MG63 (cell line): ENCODE measurements around the gene PKM. TPM values are rescaled to one million over a fixed set of nuclear protein-coding genes. Genes with fewer than 3 reads are reported as not detected.
"Not testable (repeated sequence)": the region's sequence is repeated elsewhere in the genome, so short reads cannot be mapped to it uniquely, and the experiment has no call there.

ENCODE experiments used
- DNase-seq: peaks from one replicate; pipeline ENCODE4 v3.0.0-alpha.2; 2020
- H3K27me3 ChIP-seq: fragments of 250-450 bp; sonication (Bioruptor Pico); 2 replicates; pipeline ENCODE4 v1.5.1; 2020; ENCODE audit warnings: mild to moderate bottlenecking, moderate library complexity
- H3K36me3 ChIP-seq: fragments of 250-450 bp; sonication (Bioruptor Pico); 2 replicates; pipeline ENCODE4 v1.5.1; 2020; ENCODE audit warnings: mild to moderate bottlenecking, moderate library complexity
- H3K4me3 ChIP-seq: fragments of 250-450 bp; sonication (Bioruptor Pico); 2 replicates; pipeline ENCODE4 v1.5.1; 2020; ENCODE audit warnings: mild to moderate bottlenecking, moderate library complexity
- H3K9me3 ChIP-seq: fragments of 250-450 bp; sonication (Bioruptor Pico); 2 replicates; pipeline ENCODE4 v1.5.1; 2020; ENCODE audit warnings: mild to moderate bottlenecking, moderate library complexity
- total RNA-seq: library from RNA; depleted of rRNA; stranded (reverse); fragments of >200 nt; shearing (Covaris generic); gene quantifications from 2 replicates; pipeline ENCODE4 v1.2.3, GENCODE V29; 2014; ENCODE audit warnings: low replicate concordance

The PKM gene
- total RNA-seq, 1 experiment from 2014 or later, result 3,839 TPM

DNA sequence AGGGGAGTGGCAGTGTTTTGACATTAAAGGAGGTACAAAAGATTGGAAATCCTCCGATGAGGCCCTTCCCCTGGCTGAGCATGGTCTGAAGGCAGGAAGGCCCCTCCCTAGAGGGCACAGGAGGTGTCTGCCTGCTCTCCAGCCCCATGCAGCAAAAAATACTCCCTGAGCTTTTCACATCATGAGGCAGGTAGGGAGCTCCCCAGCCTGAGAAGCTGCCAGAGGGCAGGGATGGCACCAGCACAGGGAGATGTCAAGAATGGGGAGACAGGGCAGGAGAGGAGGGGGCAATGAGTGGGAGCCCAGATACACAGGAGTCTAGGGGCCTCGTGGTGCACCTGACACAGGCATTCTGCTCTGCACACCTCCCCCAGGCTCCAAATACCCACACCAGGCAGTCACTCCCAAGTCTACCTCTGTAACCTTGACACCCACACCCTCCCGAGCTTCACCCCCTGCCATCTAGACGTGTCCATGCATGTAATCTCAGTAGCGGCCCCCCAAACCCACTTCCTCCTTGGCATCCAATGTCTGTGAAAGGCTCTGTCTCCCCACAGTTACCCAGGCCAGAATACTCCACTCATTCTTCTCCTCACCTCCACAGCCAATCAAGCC is 56.3 kb downstream of the PKM start:
- no peaks in the 10 kb centered on the region for H3K27me3 ChIP-seq
- no peaks in the 10 kb centered on the region for H3K9me3 ChIP-seq
- no peak overlapping the region for H3K4me3 ChIP-seq
- no peaks in the 10 kb centered on the region for H3K36me3 ChIP-seq
- DNase-seq, result no peak

DNA sequence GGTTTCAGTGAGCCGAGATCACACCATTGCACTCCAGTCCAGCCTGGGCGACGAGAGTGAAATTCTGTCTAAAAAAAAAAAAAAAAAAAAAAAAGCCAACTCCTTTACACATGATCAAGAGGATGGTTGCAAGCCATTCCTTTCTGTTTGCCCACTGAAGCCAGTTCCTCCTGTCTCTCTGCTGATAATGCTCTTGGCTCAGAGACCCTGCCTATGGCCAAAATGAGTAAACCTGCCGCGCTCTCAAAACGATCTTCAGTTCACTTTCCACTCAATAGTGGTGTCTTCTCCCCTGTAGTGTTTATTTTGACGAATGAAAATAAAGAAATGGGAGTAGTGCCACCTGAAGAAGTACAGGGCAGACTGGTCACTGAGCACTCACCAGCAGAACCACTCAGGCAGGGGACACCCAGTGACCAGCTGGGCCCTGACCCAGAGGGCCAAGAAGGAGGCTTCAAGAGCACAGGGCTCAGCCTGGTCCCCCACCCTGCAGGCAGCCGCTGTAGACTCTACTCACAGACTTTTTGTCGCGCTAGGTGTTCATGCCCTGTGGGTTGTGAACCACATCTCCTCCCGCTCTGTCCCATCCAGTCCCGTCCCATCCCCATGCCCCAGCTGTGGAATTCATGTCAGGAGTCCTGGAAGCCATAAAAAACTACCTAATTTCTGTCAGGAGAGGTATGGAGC is 57.0 kb downstream of the PKM start:
- no peaks in the 10 kb centered on the region for H3K36me3 ChIP-seq
- no peak for DNase-seq
- H3K9me3 ChIP-seq, result no peaks in the 10 kb centered on the region
- H3K4me3 ChIP-seq, result no peak overlapping the region
- H3K27me3 ChIP-seq, result no peaks in the 10 kb centered on the region

DNA sequence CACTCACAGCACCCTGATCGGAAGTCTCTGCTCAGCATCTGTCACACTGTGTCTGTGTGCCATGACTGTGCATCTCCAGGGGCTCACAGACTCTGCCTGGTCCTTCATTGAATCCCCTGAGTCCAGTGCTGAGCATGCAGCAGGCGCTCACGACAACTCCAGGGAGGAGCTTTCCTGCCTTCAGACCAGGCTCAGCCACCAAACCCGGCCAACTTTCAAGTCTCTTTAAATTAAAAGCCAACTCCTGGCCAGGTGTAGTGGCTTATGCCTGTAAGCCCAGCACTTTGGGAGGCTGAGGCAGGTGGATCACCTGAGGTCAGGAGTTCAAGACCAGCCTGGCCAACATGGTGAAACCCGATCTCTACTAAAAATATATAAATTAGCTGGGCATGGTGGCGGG is 57.6 kb downstream of the PKM start:
- Histone ChIP-seq H3K36me3 (no peaks in the 10 kb centered on the region), H3K27me3 (no peaks in the 10 kb centered on the region)
- DNase-seq, result no peak

DNA sequence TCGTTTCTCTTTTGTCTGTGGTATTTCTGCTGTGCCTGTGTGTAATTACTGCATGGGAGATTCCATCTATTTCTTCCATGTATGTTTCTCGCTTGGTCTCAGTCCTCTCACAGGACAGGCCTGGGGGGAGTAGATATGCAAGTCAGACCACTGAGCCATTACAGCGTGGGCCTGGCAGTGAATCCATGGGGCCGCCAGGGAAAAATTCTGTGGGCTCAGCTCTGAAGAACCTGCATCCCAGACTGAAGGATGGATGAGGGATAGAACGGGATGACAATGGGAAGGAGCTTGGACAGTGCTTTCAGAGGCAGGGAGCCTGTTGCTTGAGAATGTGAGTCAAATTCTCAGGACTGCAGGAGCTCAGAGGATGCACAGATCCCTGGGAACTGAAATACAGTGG is 58.2 kb downstream of the PKM start:
- Histone ChIP-seq H3K4me3 (no peak overlapping the region), H3K36me3 (no peaks in the 10 kb centered on the region), H3K27me3 (no peaks in the 10 kb centered on the region), H3K9me3 (no peaks in the 10 kb centered on the region)
- no peak for DNase-seq

More for the DNA sequence above, 57.6 kb downstream of the PKM start:
- Histone ChIP-seq H3K4me3 (no peak overlapping the region), H3K9me3 (no peaks in the 10 kb centered on the region)

DNA sequence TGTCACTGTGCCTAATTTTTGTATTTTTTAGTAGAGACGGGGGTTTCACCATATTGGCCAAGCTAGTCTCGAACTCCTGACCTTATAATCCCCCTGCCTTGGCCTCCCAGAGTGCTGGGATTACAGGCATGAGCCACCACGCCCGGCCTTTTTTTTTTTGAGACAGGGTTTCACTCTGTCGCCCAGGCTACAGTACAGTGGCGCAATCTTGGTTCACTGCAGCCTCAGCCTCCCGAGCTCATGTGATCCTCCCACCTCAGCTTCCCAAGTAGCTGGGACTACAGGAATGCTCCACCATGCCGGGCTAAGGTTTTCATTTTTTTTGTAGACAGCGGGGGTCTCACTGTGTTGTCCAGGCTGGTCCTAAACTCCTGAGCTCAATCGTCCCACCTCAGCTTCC is 59.0 kb downstream of the PKM start:
- DNase-seq, H3K27me3 ChIP-seq, H3K9me3 ChIP-seq: not testable (repeated sequence)

DNA sequence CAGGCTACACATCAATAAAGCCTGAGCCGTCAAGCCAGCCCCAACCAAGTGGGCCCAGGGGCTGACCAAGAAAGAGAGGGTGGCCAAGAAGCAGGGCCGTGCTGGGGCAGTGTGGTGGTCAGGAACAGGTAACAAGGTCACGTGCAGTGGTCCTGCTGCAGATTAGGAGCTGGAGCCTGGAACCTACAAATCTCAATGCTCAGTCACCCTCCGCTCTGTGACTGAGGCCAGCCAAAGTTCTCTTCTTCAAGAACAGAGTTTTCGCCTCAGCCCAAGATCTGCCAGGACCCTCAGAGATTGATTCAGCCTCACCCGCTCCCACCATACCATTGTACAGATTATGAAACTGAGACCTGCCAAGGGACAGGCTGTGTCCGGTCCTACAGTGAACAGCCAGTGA is 60.3 kb downstream of the PKM start:
- Histone ChIP-seq H3K27me3 (no peaks in the 10 kb centered on the region), H3K9me3 (no peaks in the 10 kb centered on the region), H3K4me3 (no peak overlapping the region), H3K36me3 (no peaks in the 10 kb centered on the region)
- DNase-seq, result no peak

More for the DNA sequence above, 59.0 kb downstream of the PKM start:
- H3K4me3 ChIP-seq, H3K36me3 ChIP-seq: not testable (repeated sequence)

DNA sequence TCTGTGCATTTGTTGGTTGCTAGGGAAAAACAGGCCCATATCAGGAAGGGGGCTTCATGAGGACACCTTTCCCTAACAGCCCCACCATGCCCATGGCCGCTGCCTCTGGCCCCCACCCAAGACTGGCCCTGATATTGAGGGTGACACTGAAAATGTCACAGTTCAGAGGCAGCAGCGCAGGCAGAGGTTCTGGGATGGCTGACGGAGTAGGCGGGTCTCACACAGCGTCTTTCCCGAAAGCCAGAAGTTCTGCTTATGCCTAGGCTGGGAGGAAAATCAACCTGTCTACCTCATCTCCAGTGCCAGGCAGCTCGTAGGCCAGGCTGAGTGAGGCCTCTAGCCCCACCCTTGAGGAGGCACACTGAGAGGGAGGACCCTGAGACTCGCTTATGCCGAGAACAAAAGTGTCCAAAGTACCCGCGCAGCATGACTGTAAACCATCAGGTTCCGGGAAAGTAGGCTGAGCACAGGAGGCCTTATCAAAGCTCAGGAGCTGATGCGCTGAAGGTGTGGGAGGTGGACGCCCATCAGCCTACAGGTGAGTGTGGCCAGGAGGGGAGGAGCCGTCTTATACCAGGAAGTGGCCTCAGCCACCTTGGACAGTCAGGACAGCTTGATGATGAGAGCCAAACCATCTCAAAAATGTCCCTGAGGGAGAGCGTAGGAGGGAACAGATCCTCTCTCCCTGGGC is 60.9 kb downstream of the PKM start:
- H3K9me3 ChIP-seq, result no peaks in the 10 kb centered on the region
- no peak for DNase-seq
- H3K27me3 ChIP-seq, result no peaks in the 10 kb centered on the region
- H3K36me3 ChIP-seq, result no peaks in the 10 kb centered on the region
- H3K4me3 ChIP-seq, result no peak overlapping the region

DNA sequence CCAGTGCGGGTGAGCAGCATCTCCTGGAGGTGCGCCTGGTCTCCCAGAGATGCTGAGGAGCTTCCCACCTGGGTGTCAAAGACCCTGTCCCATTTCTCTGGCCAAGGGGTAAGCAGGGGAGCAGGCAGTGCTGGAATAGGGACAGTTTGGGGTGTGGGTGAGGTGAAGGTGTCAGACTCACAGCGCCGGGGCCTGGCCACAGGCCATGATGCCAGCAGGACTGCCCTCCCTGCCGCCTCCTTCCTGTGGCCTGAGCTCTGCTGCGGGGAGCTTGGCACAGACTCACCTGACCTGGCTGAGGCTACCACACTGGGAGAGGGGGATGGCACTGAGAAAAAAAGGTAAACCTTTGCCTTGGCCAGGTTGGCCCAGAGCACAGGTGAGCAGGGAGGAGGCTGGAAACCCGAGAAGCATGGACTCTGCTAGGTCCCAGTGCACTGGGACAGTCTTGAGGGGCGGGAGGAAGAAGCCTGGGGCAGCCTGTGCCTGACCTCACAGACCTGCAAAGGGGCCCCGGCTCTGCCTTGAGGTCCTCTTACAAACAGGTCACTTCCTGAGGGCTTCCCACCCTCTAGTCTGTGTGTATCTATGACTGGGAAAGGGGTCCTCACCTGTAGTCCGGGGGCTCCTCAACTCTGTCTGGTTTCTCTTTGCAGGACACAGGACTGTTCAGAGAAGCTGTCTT is 61.6 kb downstream of the PKM start:
- H3K9me3 ChIP-seq, result no peaks in the 10 kb centered on the region
- DNase-seq, result no peak
- H3K27me3 ChIP-seq, result no peaks in the 10 kb centered on the region
- no peaks in the 10 kb centered on the region for H3K36me3 ChIP-seq
- no peak overlapping the region for H3K4me3 ChIP-seq

DNA sequence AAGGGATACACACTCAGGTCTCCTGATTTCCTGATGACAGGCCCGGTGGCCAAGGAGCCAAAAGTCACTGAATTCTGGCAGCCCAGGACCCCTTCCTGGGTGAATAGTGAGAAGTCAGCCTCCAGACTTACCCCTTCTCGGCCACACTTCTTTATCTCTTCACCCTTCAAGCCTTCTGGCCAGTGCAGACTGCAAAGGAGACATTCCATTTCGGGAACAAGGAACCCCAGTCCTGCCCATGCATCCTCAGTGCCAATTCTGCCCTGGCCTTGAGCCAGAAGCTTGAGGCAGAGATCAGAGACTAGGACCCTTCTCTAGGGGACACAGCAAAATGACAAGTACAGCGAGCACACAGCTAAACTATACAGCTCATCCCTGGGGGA is 62.2 kb downstream of the PKM start:
- H3K4me3 ChIP-seq, result no peak overlapping the region
- H3K27me3 ChIP-seq, result no peaks in the 10 kb centered on the region

DNA sequence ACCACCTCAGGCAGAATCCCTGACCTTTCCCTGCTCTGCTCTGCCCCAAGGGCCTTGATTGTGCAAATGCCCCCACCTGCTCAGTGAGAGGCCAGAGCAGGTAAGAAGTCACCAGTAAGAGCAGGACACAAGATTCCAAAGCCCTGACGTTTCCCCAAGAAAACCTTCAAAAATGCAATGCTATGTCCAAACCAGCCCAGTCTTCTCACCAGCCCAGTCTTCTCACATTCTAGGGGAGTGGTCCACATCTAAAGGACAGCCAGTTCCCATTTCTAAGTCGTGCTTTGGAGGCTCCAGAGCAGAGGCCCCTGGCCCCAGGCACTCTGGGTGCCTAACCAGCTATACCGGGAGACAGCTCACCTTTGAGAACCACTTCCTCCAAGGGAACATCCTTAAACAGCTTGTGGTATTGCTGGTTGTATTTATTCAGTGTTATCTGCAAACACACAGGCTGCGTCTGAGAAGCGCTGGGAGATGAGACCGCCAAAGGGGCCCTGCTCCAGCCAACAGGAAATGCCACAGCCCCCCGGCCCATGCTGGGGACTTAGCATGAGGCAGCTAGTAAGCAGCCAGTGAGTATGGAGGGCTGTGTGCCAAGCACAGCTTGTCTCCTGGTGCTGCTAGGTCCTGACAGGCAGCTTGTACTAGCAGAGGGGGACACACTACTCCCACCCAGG is 62.7 kb downstream of the PKM start:
- Histone ChIP-seq H3K4me3 (no peak overlapping the region), H3K36me3 (no peaks in the 10 kb centered on the region), H3K9me3 (no peaks in the 10 kb centered on the region), H3K27me3 (no peaks in the 10 kb centered on the region)
- DNase-seq, result peak; percentile 14

More for the DNA sequence above, 62.2 kb downstream of the PKM start:
- Histone ChIP-seq H3K36me3 (no peaks in the 10 kb centered on the region), H3K9me3 (no peaks in the 10 kb centered on the region)
- no peak for DNase-seq

DNA sequence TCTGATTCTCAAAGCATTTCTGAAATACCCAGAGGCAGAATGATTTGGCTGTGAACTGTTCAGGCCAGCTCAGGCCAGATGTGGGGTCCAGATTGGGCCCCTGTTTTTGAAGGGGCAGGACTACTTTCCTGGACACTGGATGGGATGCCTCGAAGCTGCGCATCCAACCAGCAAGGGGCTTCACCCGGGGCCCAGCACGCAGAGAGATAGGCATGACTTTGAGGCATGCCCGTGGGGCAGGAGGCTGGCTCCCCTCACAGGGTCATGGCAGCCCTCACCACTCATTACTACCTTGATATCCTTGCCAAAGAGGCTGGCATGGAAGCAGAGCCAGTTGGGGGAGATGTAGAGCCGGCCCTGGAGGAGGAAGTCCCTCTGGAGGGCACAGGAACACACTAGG is 63.5 kb downstream of the PKM start:
- Histone ChIP-seq H3K27me3 (no peaks in the 10 kb centered on the region), H3K9me3 (no peaks in the 10 kb centered on the region), H3K36me3 (no peaks in the 10 kb centered on the region), H3K4me3 (no peak overlapping the region)
- no peak for DNase-seq

DNA sequence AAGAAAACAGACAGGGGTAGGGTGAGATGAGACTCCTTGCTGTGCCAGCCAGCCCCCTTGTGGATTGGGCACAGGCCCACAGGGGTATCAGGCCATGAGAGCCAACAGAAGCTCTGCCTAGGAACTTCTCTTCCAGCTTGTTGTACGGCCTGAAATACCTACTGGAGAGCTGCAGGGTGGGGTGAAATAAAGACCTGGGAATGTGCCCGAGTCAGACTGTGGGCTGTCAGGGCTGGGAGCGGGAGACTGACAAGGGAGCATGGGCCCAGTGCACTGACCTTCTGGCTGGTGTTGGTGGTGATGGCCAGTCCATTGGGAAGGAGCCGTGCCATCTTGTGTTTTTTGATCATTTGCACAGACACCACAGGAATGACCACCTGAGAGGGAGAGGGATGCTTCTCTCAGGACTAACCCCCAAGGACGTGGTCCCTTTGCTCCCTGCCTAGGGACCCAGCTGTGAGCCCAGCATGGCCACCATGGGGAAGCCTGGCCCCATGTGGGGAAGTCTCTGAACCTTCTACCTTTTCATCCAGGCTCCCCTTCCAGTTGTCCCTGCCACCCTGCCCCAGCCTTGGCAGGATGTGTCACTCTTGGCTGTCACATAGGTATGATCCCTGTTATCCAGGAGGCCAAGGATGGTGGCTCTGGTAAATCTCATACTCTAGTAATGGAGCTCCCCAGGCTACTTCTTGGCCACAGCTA is 64.1 kb downstream of the PKM start:
- Histone ChIP-seq H3K27me3 (no peaks in the 10 kb centered on the region), H3K9me3 (no peaks in the 10 kb centered on the region)
- DNase-seq, result no peak

DNA sequence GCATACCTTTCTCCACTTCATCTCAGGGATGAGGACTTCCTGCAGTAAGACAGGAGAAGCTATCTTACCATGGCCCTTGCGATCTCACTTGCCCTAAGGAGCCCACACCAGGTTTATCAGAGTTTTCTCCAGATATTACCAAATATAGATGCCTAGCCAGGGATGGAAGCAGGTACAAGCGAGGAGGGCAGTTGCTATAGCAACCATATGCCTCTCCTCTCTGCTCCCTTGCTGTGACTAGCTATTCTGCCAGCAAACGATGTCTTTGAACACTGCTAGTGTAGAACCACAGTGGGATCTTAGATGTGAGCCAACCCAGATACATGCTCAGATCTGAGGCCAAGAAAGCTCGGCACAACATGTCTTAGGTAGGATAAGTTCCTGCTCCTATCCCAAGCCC is 67.3 kb downstream of the PKM start:
- Histone ChIP-seq H3K27me3 (no peaks in the 10 kb centered on the region), H3K4me3 (no peak overlapping the region), H3K9me3 (no peaks in the 10 kb centered on the region), H3K36me3 (no peaks in the 10 kb centered on the region)
- no peak for DNase-seq

More for the DNA sequence above, 64.1 kb downstream of the PKM start:
- no peaks in the 10 kb centered on the region for H3K36me3 ChIP-seq
- H3K4me3 ChIP-seq, result no peak overlapping the region

DNA sequence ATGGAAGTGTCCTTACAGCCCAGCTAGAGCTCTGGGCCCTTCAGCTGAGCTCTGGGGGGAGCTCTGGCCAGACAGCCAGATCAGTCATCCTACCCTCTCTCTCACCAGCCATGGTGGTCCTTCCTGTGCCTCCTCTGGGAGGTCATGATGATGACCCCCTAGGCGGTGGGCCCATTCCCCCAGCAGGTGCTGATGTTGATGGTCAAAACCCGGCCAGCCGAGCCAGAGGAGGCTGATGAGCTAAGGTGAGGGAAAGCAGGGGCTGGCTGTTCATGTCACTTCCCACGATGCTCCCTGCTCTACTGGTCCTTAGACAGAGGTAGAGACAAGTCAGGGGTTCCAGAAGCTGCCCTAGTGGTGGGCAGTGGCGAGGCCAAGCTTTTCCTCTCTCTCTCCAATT is 68.4 kb downstream of the PKM start:
- DNase-seq, result no peak
- Histone ChIP-seq H3K4me3 (no peak overlapping the region), H3K27me3 (no peaks in the 10 kb centered on the region), H3K9me3 (no peaks in the 10 kb centered on the region), H3K36me3 (no peaks in the 10 kb centered on the region)

DNA sequence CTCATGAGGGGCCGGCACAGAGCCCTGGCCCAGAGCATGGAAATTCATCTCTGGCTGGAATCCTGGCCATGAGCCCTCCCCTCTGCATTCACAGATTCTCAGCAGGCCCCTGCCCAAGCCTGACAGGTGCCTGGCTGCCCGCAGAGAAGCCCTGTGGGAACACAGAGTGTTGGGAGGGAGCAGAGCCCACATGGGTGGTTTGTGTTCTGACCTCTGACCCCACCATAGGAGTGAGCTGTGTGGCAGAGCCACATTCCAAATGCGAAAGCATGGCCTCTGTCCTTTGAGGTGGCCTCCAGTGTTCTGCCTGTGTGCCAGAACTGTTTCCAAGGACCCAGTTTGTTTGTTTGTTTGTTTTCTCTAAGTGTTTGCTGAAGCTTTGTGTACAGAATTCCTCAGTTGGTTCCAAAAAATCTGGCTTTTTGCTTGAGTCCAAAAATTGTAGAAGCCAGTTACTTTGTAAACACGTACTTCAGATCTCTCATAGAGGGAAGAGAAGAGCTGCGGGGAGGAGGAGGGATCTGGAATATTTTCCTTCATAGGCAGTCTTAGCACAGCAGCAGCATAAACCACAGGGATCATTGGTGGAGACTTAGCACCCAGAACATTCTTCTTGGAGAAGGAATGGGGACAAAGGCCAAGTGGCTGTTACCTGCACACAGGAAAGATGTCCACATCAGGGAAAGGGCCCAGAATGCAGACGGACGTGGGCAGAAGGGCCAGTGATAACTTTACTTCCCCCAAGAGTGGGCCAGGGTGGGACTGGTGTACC is 69.4 kb downstream of the PKM start:
- no peaks in the 10 kb centered on the region for H3K9me3 ChIP-seq
- no peaks in the 10 kb centered on the region for H3K36me3 ChIP-seq
- no peaks in the 10 kb centered on the region for H3K27me3 ChIP-seq
- no peak overlapping the region for H3K4me3 ChIP-seq
- DNase-seq, result no peak
